ENCODE measurements around the gene CYRIA.

DNA sequence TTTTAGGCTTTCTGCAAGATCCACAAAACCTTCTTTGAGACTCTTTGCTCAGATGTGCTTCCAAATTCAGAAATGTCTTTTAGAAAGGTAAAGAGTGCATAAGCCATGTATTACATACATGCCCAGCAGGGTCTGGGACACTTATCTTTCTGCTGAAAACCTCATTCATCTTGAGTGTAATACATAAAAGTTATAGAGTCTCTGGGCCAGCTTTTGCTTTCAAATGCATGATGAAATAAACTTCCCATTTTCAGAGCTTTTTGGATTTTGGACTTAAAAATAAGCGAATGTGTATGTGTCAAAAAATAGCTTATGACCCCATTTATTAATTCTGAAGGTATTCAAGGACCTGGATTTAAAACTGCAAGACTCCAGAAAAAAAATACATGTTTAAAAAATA is 8.0 kb downstream of the CYRIA start:
- TF ChIP-seq RCOR1 (IDR thresholded peaks at IDR 0.05; ENCODE audit: low read depth, low read length) (no peak), CTCF (IDR thresholded peaks at IDR 0.05) (no peak)
